NB4 (cell line): ENCODE measurements around the gene CAPN12.

Source experiments
- CTCF ChIP-seq: IDR thresholded peaks from one replicate; pipeline ENCODE4 v1.5.1; 2012; ENCODE audit warnings: low read depth, low read length
- TF ChIP-seq, protein P1 (sequence below): IDR thresholded peaks from 2 replicates; pipeline ENCODE4 v1.6.1; 2011; ENCODE audit warnings: low read depth, low read length

GRCh38 chr19:38786572-38787265 is 42.4 kb upstream of the CAPN12 start:
- no peak for TF ChIP-seq CTCF
- TF ChIP-seq, protein P1, sequence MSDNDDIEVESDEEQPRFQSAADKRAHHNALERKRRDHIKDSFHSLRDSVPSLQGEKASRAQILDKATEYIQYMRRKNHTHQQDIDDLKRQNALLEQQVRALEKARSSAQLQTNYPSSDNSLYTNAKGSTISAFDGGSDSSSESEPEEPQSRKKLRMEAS: no peak
